ENCODE results near the gene ZNF543. TPM values are rescaled to one million over a fixed set of nuclear protein-coding genes. Genes with fewer than 3 reads are reported as not detected.

The ZNF543 gene
- total and polyA plus RNA-seq, 2 of the 13 experiments (the other 11 are each of a cell fraction or from before 2014, with no cell fraction given): 2.1 to 8.9 TPM

DNA sequence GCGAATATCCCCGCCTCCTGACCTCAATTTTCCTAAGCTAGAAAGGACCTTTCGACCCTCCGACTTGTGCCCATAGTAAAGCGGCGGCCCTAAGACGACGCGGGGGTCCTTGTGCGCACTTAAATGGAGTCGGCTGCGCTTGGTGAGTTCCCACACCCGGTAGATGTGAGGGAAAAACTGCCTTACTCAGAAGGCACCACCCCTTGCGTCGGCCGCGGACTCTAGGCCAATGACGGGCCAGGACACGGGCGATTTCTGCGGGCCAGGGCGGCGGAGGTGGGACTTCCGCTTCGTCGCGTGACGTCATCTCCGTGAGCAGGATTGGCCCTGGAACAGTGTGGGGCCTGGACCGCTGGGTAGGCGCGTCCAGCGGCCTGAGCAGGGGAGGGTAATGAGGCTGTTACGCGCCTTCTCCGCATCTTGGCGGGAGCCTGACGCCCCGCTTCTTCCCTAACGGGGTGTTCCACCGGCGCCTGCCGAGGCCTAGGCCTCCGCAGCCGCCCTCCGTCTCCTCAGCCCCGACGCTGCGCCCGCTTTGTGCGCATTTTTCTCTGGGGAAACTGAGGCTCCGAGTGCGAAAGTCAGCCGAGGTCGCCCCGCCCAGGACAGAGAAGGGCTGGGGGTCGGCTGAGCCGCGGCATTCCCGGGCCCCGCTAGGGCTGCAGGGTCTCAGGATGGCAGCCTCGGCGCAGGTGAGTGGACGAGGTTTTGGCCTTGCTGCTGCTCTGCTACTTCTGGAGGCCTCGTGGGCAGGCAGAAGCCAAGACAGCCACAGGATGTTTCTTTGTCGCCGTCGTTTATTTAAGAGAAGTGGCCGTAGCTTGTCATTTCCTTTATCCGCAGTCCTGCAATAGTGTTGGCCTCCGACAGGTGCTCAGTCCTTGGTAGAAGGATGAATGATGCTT lies at the start of gene ZNF543 (continued):
- TF ChIP-seq, protein P1, sequence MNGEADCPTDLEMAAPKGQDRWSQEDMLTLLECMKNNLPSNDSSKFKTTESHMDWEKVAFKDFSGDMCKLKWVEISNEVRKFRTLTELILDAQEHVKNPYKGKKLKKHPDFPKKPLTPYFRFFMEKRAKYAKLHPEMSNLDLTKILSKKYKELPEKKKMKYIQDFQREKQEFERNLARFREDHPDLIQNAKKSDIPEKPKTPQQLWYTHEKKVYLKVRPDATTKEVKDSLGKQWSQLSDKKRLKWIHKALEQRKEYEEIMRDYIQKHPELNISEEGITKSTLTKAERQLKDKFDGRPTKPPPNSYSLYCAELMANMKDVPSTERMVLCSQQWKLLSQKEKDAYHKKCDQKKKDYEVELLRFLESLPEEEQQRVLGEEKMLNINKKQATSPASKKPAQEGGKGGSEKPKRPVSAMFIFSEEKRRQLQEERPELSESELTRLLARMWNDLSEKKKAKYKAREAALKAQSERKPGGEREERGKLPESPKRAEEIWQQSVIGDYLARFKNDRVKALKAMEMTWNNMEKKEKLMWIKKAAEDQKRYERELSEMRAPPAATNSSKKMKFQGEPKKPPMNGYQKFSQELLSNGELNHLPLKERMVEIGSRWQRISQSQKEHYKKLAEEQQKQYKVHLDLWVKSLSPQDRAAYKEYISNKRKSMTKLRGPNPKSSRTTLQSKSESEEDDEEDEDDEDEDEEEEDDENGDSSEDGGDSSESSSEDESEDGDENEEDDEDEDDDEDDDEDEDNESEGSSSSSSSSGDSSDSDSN (CRISPR knock-in tag; IDR thresholded peaks at IDR 0.05): peak; percentile 27; the same call in 1 of the 2 replicates
- no peak for TF ChIP-seq ZNF326 (CRISPR knock-in tag; IDR thresholded peaks at IDR 0.05; ENCODE audit: borderline replicate concordance)
- peak; percentile 93 for TF ChIP-seq GATAD1 (CRISPR knock-in tag; IDR thresholded peaks at IDR 0.05)
- no peak; the same call in 1 of the 2 replicates for TF ChIP-seq SALL2 (CRISPR knock-in tag; IDR thresholded peaks at IDR 0.05)
- peak; percentile 57 for TF ChIP-seq HDAC2 (CRISPR knock-in tag; IDR thresholded peaks at IDR 0.05)
- TF ChIP-seq, protein P2, sequence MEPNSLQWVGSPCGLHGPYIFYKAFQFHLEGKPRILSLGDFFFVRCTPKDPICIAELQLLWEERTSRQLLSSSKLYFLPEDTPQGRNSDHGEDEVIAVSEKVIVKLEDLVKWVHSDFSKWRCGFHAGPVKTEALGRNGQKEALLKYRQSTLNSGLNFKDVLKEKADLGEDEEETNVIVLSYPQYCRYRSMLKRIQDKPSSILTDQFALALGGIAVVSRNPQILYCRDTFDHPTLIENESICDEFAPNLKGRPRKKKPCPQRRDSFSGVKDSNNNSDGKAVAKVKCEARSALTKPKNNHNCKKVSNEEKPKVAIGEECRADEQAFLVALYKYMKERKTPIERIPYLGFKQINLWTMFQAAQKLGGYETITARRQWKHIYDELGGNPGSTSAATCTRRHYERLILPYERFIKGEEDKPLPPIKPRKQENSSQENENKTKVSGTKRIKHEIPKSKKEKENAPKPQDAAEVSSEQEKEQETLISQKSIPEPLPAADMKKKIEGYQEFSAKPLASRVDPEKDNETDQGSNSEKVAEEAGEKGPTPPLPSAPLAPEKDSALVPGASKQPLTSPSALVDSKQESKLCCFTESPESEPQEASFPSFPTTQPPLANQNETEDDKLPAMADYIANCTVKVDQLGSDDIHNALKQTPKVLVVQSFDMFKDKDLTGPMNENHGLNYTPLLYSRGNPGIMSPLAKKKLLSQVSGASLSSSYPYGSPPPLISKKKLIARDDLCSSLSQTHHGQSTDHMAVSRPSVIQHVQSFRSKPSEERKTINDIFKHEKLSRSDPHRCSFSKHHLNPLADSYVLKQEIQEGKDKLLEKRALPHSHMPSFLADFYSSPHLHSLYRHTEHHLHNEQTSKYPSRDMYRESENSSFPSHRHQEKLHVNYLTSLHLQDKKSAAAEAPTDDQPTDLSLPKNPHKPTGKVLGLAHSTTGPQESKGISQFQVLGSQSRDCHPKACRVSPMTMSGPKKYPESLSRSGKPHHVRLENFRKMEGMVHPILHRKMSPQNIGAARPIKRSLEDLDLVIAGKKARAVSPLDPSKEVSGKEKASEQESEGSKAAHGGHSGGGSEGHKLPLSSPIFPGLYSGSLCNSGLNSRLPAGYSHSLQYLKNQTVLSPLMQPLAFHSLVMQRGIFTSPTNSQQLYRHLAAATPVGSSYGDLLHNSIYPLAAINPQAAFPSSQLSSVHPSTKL (CRISPR knock-in tag; IDR thresholded peaks at IDR 0.05): peak; percentile 38; the same call in 1 of the 2 replicates
- TF ChIP-seq BORCS8-MEF2B (CRISPR knock-in tag; IDR thresholded peaks at IDR 0.05): peak; percentile 30; the same call in 1 of the 2 replicates
- peak; percentile 100 for TF ChIP-seq CREB1 (IDR thresholded peaks at IDR 0.05)
- peak; percentile 98 for TF ChIP-seq CREB1 (CRISPR knock-in tag; IDR thresholded peaks at IDR 0.05)
- peak; percentile 94 for TF ChIP-seq PHF8 (CRISPR knock-in tag; IDR thresholded peaks at IDR 0.05)
- peak; percentile 65; the same call in 1 of the 2 replicates for TF ChIP-seq ZNF788 (CRISPR knock-in tag; IDR thresholded peaks at IDR 0.05; ENCODE audit: borderline replicate concordance)
- TF ChIP-seq SP2 (CRISPR knock-in tag; IDR thresholded peaks at IDR 0.05): peak; percentile 97
- peak; percentile 59 for TF ChIP-seq HNRNPH1 (optimal IDR thresholded peaks at IDR 0.05; ENCODE audit: low read depth, low read length)
- peak; percentile 81 for TF ChIP-seq ZNF772 (CRISPR knock-in tag; IDR thresholded peaks at IDR 0.05)
- TF ChIP-seq, protein P3, sequence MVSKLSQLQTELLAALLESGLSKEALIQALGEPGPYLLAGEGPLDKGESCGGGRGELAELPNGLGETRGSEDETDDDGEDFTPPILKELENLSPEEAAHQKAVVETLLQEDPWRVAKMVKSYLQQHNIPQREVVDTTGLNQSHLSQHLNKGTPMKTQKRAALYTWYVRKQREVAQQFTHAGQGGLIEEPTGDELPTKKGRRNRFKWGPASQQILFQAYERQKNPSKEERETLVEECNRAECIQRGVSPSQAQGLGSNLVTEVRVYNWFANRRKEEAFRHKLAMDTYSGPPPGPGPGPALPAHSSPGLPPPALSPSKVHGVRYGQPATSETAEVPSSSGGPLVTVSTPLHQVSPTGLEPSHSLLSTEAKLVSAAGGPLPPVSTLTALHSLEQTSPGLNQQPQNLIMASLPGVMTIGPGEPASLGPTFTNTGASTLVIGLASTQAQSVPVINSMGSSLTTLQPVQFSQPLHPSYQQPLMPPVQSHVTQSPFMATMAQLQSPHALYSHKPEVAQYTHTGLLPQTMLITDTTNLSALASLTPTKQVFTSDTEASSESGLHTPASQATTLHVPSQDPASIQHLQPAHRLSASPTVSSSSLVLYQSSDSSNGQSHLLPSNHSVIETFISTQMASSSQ (IDR thresholded peaks at IDR 0.05; ENCODE audit: low read depth): no peak
- TF ChIP-seq, protein P3 (CRISPR knock-in tag; IDR thresholded peaks at IDR 0.05; ENCODE audit: borderline replicate concordance): peak; percentile 48; the same call in 1 of the 2 replicates
